8988T (cell line): ENCODE data around the gene COL4A3.
A peak's percentile ranks its signal among the peaks of the same experiment; 100 is the strongest.

Experiments
- DNase-seq: peaks from one replicate; pipeline ENCODE4 v3.0.0; 2011

Gene COL4A3

DNA sequence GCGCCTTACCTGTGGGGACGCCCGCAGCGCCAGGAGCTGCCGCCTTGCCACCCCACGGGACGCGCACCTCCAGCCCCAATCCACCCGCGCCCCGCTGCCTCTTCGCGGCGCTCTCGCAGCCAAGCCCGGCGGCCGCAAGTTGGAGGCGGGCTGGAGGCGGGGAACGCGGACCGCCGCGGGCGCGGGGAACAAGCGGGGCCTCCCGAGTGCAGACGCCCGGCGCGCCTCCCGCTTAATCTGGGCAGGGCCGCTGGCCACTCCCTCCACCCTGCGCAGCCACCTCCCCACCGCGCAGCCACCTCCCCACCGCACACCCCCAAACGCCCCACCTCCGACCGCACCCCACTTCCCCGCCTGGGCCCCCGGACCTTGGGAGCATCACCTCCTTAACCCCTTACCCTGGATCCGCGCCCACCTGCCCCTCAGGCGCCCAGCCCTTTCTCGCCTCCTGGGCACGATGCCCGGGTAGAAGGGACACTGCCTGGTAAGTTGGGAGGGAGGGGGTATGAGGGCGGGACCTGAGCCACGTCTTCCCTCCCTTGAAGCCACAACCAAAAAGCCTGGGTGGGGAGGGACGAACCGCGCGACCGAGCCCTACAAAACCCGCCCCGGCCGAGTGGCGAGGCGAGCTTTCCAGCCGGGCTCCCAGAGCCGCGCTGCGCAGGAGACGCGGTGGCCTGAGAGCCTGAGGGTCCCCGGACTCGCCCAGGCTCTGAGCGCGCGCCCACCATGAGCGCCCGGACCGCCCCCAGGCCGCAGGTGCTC, at the start of gene COL4A3, which contains the start of gene COL4A4:
Gene COL4A3, plus strand, starts transcription at position 627 of the 765 bp plus-strand sequence. Its CDS starts 103 bp downstream, at position 730.
Gene COL4A4, minus strand, starts transcription at position 208 of the 765 bp plus-strand sequence. CDS start 16,722 bp downstream, outside the sequence.
- peak; percentile 26 for DNase-seq

GRCh38 chr2:227115761-227116160, 48.7 kb upstream of the COL4A3 start:
- no peak for DNase-seq

DNA sequence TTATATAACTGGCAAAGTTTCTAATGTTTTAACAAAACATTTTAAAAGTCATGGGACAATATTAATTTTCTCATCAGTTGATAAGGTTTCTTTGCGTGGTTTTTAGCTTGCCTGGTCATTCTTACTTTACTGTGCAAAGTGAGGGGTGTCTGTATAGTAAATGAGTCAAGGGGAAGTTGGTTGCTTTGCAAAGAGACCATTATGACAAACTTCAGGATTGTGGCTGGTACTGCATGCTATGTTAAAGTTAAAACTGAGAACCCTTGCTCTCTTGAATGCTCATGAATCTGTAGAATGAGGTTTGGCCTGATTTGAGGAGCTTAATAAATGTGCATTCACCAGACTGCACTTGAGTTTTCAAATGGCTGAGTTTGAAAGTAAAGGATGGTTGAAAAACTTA, 47.4 kb upstream of the COL4A3 start:
- no peak for DNase-seq

DNA sequence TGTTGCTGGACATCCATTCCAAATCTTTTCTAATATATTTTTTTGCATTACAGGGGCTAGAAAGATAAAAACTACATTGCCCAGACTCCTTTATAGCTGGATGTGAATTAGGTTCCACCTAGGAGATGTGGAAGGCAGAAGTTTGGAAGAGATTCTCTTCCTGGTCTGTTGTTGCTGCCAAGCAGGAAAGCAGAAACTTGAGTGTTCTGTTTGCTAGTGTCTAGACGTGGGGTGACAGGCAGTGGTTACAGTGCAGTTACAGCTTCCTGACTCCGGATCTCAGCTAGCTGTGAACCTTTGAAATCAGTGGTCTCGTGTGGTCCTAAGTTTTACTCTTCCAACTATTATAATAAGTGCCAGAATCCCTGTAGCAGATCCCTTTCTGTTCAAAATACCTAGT, 46.6 kb upstream of the COL4A3 start:
- DNase-seq = no peak

- DNase-seq = no peak
These were observed 46.1 kb upstream of the COL4A3 start for GRCh38 chr2:227118353-227118752.

- no peak for DNase-seq
These were observed 40.7 kb upstream of the COL4A3 start for GRCh38 chr2:227123697-227124096.

- no peak for DNase-seq
These were observed 39.6 kb upstream of the COL4A3 start for GRCh38 chr2:227124811-227125210.

GRCh38 chr2:227125506-227125905, 38.9 kb upstream of the COL4A3 start:
- no peak for DNase-seq

GRCh38 chr2:227127201-227127600, 37.2 kb upstream of the COL4A3 start:
- no peak for DNase-seq

GRCh38 chr2:227130636-227131035, 33.8 kb upstream of the COL4A3 start:
- no peak for DNase-seq

DNA sequence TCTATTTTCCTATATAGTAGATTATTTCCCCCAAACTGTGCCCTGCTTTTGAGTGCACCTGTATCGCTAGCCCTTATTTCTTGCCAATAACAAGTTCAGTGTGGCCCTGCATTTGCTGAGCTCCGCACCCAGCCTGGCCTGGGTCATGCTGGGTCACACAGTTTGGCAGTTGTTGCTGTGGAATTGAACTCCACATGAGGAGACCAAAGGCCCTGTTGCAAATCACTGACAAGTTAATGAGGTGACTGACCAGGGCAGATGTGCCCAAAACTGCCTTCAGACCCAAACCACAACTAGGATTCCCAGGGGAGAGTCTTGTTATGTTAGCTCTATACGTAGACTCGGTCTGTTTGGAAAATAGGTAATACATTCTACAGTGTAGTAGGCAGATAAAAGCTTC, 31.4 kb upstream of the COL4A3 start:
- DNase-seq = no peak

GRCh38 chr2:227134591-227134990, 29.8 kb upstream of the COL4A3 start:
- no peak for DNase-seq

- no peak for DNase-seq
These were observed 23.1 kb upstream of the COL4A3 start for GRCh38 chr2:227141301-227141700.

DNA sequence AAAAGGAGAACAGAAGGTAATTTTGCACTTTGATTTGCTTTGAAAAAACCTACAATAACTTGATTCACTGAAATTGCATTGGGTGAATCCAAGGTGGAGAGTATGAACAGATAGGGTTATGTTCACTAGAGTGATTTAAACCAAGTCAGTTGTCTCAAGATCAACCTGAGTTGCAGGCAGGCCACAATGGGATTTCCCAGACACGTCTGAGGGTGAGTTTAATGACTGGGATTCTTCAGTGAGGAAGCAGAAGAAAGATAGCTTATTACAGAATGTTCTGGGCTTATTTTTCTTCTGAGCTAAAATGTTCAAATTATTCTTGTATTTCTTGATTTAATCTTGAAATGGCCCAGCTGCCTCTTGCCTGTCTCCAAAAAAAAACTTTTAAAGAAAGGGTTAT, 20.5 kb upstream of the COL4A3 start:
- no peak for DNase-seq

DNA sequence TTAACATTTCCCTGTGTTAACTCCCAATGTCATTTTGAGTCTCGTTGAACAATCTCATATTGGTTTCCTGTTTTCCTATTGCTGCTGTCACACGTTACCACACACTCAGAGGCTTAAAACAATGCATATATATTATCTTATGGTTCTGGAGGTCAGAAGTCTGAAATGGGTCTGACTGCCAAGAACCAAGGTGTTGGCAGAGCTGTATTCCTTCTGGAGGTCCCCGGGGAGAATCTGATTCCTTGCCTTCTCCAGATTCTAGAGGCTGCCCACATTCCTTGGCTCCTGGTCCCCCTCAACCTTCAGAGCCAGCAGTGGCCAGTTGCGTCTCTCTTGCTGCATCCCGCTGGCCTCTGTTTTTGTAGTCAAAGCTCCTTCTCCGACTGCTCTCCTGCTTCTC, 18.0 kb upstream of the COL4A3 start:
- DNase-seq = no peak

DNA sequence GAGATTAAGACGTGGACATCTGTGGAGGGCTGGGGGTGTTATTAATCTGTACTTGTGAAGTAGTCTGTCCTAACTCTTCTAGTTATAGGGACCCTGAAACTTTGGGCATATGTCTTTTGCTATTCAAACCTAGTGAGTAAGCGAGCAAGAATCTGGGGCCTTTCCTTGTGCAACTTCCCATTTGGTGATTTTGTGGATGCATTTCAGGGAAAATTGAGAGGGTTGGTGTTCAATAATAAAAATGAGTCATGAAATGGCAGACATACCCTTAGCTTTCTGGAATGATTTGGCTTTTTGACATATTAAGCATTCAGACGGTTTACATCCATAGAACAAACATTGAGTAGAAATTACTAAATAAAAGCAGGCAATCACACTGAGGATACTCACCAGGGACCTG, 17.4 kb upstream of the COL4A3 start:
- DNase-seq = no peak

- no peak for DNase-seq
These were observed 16.3 kb upstream of the COL4A3 start for GRCh38 chr2:227148106-227148505.

DNA sequence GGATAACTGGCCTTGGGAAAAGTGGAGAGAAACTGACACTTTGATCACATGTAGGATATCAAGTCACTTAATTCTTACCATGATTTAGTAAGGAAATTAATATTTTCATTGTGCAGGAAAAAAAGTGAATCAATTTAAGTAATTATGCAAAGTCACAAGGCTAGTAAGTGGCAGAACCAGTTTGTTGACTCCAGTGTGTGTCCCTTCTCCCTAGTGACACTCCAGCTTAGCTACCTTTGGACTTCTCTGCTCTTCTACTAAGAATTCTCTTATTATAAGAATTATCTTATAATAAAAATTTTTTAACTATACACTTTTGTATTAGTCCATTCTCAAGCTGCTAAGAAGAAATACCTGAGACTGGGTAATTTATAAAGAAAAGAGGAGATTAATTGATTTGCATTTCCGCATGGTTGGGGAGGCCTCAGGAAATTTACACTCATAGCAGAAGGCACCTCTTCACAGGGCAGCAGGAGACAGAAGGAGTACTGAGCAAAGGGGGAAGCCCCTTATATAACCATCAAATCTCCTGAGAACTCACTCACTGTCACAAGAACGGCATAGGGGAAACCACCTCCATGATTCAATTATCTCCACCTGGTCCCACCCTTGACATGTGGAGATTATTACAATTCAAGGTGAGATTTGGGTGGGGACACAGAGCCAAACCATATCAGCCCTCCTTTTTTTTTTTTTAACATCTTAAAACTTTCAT, 14.0 kb upstream of the COL4A3 start:
- no peak for DNase-seq

DNA sequence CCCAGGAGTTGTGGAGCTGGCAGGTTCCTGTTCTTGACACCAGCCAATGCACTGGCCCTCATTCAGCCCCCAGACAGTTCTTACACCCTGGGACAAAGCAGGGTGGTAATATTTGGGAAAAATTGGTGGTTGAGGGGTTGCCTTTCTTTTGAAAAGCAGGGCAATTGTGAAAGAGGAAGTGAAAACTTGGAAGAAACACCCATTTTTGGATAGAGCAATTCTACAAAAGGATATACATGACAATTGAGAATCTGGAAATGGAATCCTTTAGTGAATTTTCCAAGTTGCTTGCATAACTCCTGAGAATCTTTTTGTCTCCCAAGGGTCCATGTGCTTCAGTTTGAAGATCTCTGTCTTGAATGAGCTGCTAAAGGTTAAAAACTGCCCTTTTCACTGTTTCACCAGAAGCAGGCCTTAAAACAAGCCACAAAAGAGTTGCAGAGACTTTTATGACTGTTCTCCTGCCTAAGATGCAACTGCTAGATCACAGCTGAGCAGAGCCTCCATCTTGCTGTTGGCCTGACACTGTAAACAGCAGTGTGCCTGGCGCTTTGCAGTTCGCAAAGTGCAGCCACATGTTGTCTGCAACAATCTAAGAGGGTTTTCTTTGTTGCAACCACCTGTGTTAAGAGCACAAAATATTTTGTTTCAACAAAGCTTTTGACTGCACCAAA, 12.2 kb upstream of the COL4A3 start:
- no peak for DNase-seq

GRCh38 chr2:227153307-227153706, 11.1 kb upstream of the COL4A3 start:
- no peak for DNase-seq

GRCh38 chr2:227153758-227154486, 10.5 kb upstream of the COL4A3 start:
- no peak for DNase-seq

- DNase-seq = no peak
These were observed 9.2 kb upstream of the COL4A3 start for GRCh38 chr2:227154986-227155774.
